GM18951 (cell line): ENCODE measurements around the gene RPUSD3.
"Not testable (repeated sequence)": the region's sequence is repeated elsewhere in the genome, so short reads cannot be mapped to it uniquely, and the experiment has no call there.

Experiments used
- POLR2A ChIP-seq: IDR thresholded peaks from 4 replicates; pipeline ENCODE4 v1.6.1; 2011; ENCODE audit warnings: mild to moderate bottlenecking; ENCODE audit not compliant: insufficient read length, insufficient read depth; ENCODE audit errors: extremely low read depth
- in situ Hi-C: fragments of 300-500 bp; cut with MboI; formaldehyde crosslinking; loops from one replicate; pipeline ENCODE4 v1.12.0; 2022; ENCODE audit warnings: low sequenced_read_pairs, mixed read lengths, inconsistent platforms; ENCODE audit not compliant: unreplicated experiment

The RPUSD3 gene

DNA sequence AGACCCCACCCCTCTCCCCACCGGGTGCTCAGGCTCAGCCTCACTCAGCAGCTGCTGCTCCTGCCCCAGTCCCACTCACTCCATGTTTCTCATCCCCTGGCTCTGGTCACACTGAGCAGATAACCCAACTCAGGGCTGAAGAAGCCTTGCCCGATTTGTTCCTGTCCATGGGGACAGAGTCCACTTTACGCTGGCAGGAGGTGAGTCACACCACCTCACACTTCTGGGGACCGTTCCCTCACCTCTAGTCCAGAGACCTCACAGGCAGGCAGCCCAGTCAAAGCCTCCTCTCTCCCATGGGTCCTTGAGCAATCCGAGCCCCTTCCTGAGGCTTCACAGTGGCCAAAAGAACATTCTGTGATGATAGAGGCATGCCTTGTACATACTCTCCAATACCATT lies 34.9 kb upstream of the RPUSD3 start:
- TF ChIP-seq POLR2A, result no peak
- in situ Hi-C loops, result no loop called here

DNA sequence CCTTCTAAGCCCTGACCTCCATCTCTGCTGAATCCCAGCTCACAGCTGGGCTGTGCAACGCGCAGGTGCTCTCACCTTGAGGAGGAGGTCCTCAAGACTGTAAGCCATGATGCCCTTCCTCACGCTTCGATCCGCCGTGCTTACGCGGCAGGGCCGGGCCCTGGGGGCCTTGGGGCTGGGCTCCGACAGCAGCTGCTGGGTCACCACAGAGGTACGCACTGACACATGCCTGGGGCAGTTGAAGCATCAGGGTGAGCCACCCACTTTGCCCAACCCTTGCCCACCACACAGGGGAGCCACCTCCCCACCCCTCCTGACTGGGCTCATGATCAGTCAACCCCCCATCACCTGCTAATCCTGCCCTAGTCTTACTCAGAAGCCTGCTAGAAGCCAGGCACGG lies 33.2 kb upstream of the RPUSD3 start:
- TF ChIP-seq POLR2A, result no peak

DNA sequence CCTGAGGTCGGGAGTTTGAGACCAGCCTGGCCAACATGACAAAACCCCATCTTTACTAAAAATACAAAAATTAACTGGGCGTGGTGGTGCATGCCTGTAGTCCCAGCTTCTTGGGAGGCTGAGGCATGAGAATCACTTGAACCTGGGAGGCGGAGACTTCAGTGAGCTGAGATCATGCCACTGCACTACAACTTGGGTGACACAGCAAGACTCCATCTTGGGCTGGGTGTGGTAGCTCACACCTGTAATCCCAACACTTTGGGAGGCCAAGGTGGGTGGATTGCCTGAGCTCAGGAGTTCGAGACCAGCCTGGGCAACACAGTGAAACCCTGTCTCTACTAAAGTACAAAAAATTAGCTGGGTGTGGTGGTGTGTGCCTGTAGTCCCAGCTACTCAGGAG lies 32.4 kb upstream of the RPUSD3 start:
- in situ Hi-C loops, result not testable (repeated sequence)

More for the DNA sequence above, 33.2 kb upstream of the RPUSD3 start:
- in situ Hi-C loops, result no loop called here

DNA sequence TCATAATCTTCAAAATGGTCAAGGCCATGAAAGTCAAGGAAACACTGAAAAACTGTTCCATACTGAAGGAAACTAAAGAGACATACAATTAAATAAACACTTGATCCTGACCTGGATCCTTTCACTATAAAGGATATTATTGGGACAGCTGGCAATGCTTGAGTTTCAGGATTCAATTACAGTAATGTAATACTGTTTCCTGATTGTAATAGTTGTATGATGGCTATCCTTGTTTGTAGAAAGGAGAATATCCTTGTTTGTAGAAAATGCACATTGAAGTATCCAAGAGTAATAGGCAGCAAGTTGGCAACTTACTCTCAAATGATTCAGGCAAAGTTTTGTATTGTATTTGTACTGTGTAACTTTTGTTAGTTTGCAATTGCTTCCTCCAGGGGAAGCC lies 31.6 kb upstream of the RPUSD3 start:
- in situ Hi-C loops, result no loop called here
- TF ChIP-seq POLR2A, result no peak

DNA sequence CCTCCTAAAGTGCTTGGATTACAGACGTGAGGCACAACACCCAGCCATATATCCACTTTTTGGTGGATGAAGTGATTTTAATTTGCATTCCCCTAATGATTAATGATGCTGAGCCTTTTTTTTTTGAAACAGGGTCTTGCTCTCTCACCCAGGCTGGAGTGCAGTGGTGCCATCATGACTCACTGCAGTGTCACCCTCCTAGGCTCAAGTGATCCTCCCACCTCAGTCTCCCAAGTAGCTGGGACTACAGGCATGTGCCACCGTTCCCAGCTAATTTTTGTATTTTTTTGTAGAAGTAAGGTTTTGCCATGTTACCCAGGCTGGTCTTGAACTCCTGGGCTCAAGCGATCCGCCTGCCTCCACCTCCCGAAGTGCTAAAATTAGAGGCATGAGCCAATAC lies 28.3 kb upstream of the RPUSD3 start:
- in situ Hi-C loops, result not testable (repeated sequence)

DNA sequence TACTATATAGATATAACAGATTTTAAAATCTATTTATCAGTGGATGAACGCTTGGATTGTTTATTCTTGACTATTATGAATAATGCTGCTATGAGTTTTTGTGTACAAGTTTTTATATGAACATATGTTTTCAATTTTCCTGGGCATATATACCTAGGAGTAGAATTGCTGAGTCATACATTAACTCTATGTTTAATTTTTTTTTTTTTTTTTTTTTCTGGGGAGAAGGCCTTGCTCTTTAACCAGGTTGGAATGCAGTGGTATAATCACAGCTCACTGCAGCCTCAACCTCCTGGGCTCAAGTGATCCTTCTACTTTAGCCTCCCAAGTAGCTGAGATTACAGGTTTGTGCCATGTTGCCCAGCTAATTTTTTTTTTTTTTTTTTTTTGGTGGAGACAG lies 27.2 kb upstream of the RPUSD3 start:
- in situ Hi-C loops, result no loop called here
- no peak for TF ChIP-seq POLR2A

DNA sequence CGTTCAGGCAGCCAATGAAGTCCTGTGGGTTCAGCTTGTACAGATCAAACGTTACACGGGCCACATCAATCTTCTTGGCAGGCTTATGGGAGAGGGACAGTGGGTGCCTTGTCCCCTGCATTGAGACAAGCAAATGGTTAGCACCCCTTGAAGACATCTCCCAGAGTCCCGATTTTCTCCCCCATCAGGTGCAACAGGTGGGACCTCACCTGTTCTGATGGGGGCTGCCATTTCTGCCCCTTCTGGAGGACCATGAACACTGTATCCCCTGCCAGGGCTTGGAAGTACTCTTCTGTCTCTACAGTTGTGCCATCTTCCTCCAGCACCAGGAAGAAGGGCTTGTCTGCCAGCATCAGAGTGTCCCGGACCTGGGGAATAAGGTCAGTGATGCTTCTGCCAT lies 26.1 kb upstream of the RPUSD3 start:
- in situ Hi-C loops, result no loop called here
- TF ChIP-seq POLR2A, result no peak

DNA sequence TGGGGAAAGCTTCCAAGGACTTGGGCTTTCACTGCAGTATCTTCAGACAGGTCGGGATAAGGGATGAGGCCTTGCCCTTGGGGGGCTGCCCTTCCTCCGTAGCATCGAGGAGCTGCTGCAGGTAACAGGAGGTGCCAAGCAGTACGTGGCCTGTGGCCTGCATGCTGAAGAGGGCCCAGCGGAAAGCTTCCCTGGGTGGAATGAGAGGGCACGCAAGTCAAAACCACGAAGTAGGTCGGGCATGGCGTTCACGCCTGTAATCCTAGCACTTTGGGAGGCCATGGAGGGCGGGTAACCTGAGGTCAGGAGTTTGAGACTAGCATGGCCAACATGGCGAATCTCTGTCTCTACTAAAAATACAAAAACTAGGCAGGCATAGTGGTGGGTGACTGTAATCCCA lies 23.3 kb upstream of the RPUSD3 start:
- in situ Hi-C loops, result no loop called here
- TF ChIP-seq POLR2A, result no peak

DNA sequence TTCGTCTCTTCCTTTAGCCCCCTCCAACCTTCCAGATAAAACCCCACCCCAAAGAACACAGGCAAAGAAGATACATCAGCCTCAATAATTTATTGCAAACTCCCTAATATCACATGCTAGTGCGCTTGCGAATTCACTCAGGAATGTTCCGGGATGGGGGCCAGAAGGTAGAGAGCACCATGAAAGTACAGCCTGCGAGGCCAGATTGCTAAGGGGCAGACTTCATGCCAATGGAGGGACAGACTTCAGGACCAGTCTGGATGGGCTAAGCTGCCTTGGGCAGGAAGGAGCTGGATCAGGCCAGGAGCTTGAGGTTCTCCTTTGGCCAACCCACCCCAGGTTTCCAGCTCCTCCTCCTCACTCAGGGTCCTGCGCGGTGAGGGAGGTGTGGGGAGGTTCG lies 22.8 kb upstream of the RPUSD3 start:
- in situ Hi-C loops, result no loop called here
- no peak for TF ChIP-seq POLR2A

DNA sequence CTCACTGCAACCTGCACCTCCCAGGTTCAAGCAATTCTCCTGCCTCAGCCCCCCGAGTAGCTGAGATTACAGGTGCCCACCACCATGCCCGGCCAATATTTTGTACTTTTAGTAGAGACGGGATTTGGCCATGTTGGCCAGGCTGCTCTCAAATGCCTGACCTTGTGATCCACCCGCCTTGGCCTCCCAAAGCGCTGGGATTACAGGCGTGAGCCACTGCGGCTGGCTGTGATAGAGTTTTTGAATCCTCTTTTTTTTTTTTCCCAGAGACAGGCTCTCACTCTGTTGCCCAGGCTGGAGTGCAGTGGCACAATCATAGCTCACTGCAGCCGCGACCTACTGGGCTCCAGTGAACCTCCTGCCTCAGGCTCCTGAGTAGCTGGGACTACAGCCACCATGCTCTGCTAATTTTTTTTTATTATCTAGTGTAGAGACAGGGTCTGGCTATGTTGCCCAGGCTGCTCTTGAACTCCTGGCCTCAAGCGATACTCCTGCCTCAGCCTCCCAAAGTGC lies 21.4 kb upstream of the RPUSD3 start:
- in situ Hi-C loops, result not testable (repeated sequence)

DNA sequence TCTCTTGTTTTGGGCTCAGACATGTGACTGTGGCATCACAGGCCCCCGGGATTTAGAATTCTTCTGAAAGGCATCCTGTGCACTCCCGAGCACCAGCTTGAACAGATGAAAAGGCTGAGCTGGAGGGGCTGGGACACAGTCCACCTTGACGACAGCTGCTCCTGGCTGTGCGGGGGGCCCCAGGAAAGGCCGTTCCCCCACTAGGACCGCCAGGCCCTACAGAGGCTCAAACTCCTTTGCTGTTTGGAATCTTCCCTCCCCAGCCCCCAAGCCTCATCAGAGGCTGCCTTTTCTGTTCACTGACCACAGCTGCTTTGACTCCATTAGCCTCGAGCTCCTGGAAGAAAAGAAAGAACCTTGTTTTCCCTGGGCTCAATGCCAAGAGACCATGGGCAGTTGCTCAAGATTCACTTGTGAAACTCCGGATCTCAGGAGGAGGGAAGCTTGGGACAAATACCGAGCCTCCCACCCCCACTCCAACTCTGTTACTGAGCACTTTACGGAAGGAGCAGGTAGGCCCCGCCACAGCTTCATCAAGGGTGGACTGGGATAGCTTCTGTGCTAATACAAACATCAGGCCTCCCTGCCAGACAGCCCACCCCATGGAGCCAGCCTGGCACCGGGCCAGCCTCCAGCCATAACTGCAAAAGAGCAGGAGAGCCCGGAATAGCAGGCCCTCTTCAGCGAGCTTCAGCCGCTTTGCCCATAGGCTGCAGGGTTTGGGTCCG lies 20.6 kb upstream of the RPUSD3 start:
- in situ Hi-C loops, result no loop called here

DNA sequence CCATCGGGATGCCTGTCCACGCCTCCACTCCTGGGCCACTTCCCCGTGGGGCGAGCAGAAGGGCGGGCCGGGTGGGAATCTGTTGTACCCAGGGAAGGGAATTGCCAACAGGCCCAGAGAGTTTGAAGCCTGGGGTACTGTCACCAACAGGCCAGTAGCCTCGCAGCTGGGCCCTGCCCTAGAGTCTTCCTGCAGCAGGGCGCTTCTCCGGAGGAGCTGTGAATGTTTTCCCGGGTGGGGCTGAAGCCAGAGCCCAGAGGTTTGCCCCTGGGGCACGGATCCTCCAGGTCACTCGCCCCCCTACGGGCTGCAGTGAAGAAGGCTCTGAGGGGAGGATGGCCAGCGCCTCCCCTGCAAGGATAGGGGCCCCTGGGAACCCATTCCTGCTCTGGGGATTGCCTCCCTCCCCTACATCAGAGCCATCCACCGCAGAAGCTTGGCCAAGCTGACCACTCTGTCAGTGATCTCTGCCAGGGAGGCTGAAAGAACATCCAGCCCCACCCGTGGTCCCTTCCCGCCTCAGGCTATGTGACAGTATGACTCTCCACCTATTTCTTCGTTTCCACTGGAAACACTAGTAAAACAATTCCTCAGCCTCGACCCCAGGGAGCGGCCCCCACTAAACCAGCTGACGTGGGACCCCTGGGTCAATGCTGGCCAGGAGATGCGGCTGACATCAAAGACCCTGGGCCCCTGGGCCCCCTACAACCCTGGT lies 19.4 kb upstream of the RPUSD3 start:
- in situ Hi-C loops, result no loop called here

More for the DNA sequence above, 20.6 kb upstream of the RPUSD3 start:
- no peak for TF ChIP-seq POLR2A

DNA sequence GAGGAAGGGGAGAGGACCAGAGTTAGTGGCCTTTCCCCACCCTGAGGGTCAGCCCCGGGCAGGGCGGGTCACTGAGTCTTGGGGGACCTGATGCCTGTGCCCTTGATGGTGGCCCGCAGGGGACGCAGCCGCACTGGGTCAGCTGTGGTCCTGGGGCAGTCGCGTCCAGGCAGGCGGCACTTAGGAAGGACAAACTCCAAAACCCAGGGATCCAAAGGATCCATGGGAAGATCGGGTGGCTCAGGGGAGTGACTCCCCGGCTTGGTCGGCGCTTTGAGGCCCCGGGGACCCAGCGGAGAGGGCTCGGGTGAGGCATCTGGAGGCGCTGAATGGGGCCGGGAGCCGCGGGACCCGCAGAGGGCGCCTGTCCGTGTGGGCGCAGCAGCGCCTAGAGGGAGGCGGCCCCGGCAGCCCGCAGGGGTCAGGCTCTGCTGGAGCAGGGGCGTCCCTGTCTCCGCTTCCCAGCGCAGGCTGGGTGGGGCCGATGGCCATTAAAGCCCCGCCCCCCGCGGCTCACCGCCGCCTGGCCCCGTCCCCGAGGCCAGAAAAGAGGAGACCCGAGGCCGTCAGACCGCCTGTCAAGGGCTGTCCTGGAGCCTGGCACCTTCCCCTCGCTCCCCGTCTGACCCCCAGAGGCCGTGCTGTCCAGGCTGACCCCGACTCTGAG lies 18.7 kb upstream of the RPUSD3 start:
- in situ Hi-C loops, result no loop called here
- TF ChIP-seq POLR2A, result no peak

More for the DNA sequence above, 19.4 kb upstream of the RPUSD3 start:
- no peak for TF ChIP-seq POLR2A

DNA sequence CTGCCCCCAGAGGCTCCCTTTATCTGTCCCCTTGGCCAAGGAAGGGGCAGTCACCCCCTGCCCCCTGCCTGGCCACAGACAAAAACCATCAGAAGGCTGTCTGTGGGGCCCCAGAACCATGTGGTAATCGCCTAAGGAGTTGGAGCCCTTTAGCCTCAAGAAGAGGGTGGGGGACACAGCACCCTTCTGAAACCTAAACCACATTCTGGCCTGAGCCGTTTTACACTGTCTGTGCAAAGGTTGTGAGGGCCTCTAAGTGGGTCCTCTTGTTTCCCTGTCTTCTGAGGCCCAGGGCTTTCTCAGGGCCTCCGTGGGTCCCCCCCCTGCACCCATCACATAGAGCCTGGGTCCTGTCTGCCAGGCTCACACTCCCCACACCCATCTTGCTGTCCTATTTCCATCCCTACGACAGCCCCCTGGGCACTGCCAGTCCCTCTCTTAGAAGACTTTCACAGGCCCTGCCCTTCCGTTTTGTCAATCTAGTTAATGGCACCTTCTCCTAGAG lies 17.9 kb upstream of the RPUSD3 start:
- in situ Hi-C loops, result no loop called here
- TF ChIP-seq POLR2A, result no peak
